Stomach (tissue), 4 donors: Measurements from ENCODE around the gene GNA14.

Experiments used
- CTCF ChIP-seq, 7 experiments: fragments of 450-650 bp in 4 of 7; fragments of 200-600 bp in 3 of 7; sonication (generic) in 3 of 7; IDR thresholded peaks; one replicate each; pipeline ENCODE4 v1.5.1; 2016 to 2019; ENCODE audit warnings: antibody characterized with exemption in 7 of 7, control low read depth in 2 of 7, mild to moderate bottlenecking in 1 of 7
- EP300 ChIP-seq: sonication (generic); formaldehyde crosslinking; IDR thresholded peaks from one replicate; pipeline ENCODE4 v1.6.1; 2017; ENCODE audit warnings: antibody characterized with exemption
- POLR2A ChIP-seq, 4 donors: fragments of 450-650 bp; IDR thresholded peaks; one replicate each; pipeline ENCODE4 v1.6.1; 2016; ENCODE audit warnings: antibody characterized with exemption in 4 of 4, control low read depth in 2 of 4, mild to moderate bottlenecking in 1 of 4, moderate library complexity in 1 of 4
- POLR2AphosphoS5 ChIP-seq, 3 donors: sonication (generic); formaldehyde crosslinking; IDR thresholded peaks; one replicate each; pipeline ENCODE4 v1.6.1; 2016; ENCODE audit warnings: antibody characterized with exemption in 3 of 3

- no peak for TF ChIP-seq CTCF (IDR thresholded peaks at IDR 0.05)
- no peak for TF ChIP-seq POLR2A (IDR thresholded peaks at IDR 0.05)
- no peak for TF ChIP-seq POLR2AphosphoS5 (IDR thresholded peaks at IDR 0.05)
- no peak for TF ChIP-seq EP300
Measured at GRCh38 chr9:77521091-77521490, 127.0 kb downstream of the GNA14 start.
